ENCODE measurements around the gene PHACTR4.

- TF ChIP-seq CTCF (IDR thresholded peaks at IDR 0.05) (no peak), POLR2AphosphoS5 (IDR thresholded peaks at IDR 0.05) (no peak), POLR2A (IDR thresholded peaks at IDR 0.05) (no peak)
These were observed 150.6 kb downstream of the PHACTR4 start for GRCh38 chr1:28519946-28520725.
